Mucosa of rectum (tissue), 2 donors: ENCODE data around the gene STK17A.

Source experiments
- H3K27ac ChIP-seq, 2 donors: one replicate each; pipeline ENCODE4 v1.7.0; 2013; ENCODE audit warnings: inconsistent platforms in 2 of 2, low read depth in 2 of 2, low read length in 2 of 2
- H3K27me3 ChIP-seq, 2 donors: one replicate each; pipeline ENCODE4 v1.7.0; 2013; ENCODE audit warnings: low read length in 2 of 2; ENCODE audit not compliant: control insufficient read depth in 2 of 2, insufficient read depth in 2 of 2
- H3K36me3 ChIP-seq, 2 donors: one replicate each; pipeline ENCODE4 v1.7.0; 2013; ENCODE audit warnings: low read length in 2 of 2; ENCODE audit not compliant: control insufficient read depth in 2 of 2, insufficient read depth in 2 of 2
- H3K4me1 ChIP-seq, 2 donors: one replicate each; pipeline ENCODE4 v1.7.0; 2013; ENCODE audit warnings: low read length in 2 of 2, mild to moderate bottlenecking in 1 of 2; ENCODE audit not compliant: control insufficient read depth in 2 of 2, insufficient read depth in 2 of 2
- H3K4me3 ChIP-seq, 2 donors: one replicate each; pipeline ENCODE4 v1.7.0; 2013; ENCODE audit warnings: low read length in 2 of 2
- H3K9ac ChIP-seq, 2 donors: one replicate each; pipeline ENCODE4 v1.7.0; 2013; ENCODE audit warnings: low read length in 2 of 2, low read depth in 1 of 2, mild to moderate bottlenecking in 1 of 2
- H3K9me3 ChIP-seq, 2 donors: one replicate each; pipeline ENCODE4 v1.7.0; 2013; ENCODE audit warnings: low read length in 2 of 2; ENCODE audit not compliant: control insufficient read depth in 2 of 2
- donor health status: healthy.
- donor health status: Normal muscosa, but diverticular disease.

The STK17A gene

DNA sequence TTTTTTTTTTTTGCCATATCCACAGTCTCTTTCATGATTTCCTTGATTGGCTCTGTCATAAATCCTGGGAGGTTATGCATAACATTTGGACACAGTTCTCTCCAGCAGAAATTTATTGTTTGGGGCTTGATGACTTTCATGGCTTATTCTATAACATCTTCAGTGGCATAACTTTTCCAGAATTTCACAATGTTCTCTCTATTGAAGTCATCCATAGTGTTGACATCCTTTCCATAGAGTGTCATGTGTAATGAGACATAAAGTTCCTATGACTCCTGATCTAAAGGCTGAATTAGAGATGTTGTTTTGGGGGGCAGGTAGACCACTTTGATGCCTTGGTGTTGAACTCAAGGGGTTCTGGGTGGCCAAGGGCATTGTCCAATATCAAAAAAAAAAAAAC lies 36.7 kb upstream of the STK17A start:
- Histone ChIP-seq H3K36me3 (no peaks in the 10 kb centered on the region), H3K9ac (no peak overlapping the region), H3K4me3 (no peak overlapping the region), H3K4me1 (no peaks in the 10 kb centered on the region), H3K9me3 (no peaks in the 10 kb centered on the region), H3K27ac (no peak overlapping the region), H3K27me3 (no peaks in the 10 kb centered on the region)

DNA sequence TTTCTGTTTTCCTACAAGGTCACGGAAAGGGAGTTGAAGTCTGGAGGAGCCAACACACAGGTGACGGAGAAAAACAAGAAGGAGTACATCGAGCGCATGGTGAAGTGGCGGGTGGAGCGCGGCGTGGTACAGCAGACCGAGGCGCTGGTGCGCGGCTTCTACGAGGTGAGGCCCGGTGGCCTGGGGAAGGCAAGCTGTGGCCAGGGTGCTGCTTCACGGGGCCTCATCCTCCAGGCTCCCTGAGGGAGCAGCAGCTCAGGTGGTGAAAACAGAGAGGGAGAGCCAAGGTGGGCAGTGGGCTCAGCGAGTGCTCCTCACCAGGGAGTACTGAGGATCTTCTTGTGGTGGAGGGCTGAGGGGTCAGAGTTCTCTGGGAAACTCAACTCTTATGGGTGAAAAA lies 32.5 kb upstream of the STK17A start:
- no peaks in the 10 kb centered on the region for H3K36me3 ChIP-seq
- no peaks in the 10 kb centered on the region for H3K27me3 ChIP-seq
- H3K4me3 ChIP-seq = no peak overlapping the region
- H3K4me1 ChIP-seq = no peaks in the 10 kb centered on the region
- no peak overlapping the region for H3K9ac ChIP-seq
- H3K27ac ChIP-seq = no peak overlapping the region
- no peaks in the 10 kb centered on the region for H3K9me3 ChIP-seq

DNA sequence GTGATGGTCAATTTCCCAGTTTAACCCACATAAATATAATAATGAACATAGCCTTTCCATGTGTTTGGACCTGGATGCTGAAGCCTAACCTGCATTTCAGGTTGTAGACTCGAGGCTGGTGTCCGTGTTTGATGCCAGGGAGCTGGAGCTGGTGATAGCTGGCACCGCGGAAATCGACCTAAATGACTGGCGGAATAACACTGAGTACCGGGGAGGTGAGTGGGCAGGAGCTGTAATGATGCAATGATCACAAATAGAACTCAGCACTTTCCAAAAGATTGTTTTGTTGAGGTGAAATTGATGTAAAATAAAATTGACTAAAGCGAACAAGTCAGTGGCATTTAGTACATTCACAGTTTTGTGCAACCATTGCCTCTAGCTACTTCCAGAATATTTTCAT lies 30.8 kb upstream of the STK17A start:
- H3K27ac ChIP-seq = no peak overlapping the region
- no peaks in the 10 kb centered on the region for H3K27me3 ChIP-seq
- H3K9ac ChIP-seq = no peak overlapping the region
- no peak overlapping the region for H3K4me3 ChIP-seq
- H3K4me1 ChIP-seq = no peaks in the 10 kb centered on the region
- H3K9me3 ChIP-seq = no peaks in the 10 kb centered on the region
- H3K36me3 ChIP-seq = no peaks in the 10 kb centered on the region

DNA sequence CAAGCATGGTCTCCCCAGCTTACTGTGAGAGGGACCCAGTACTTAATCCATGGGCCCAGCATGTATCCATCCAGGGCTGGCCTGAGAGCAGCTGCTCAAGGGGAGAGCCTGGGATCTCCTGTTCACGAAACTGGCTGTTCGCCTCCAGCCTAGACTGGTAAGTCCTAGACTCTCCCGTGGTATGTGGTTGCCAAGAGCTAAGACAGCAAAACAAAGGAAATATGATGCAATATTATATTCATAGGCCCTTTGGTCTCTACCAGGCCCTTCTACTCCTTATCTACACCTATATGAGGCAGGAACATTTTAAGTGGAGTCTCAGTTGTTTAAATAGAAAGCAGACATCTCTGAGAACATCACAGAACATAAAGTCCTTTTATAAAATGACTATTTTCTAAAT lies 28.9 kb upstream of the STK17A start:
- Histone ChIP-seq H3K9me3 (no peaks in the 10 kb centered on the region), H3K4me1 (no peaks in the 10 kb centered on the region), H3K4me3 (no peak overlapping the region), H3K27ac (no peak overlapping the region), H3K9ac (no peak overlapping the region), H3K36me3 (no peaks in the 10 kb centered on the region), H3K27me3 (no peaks in the 10 kb centered on the region)

DNA sequence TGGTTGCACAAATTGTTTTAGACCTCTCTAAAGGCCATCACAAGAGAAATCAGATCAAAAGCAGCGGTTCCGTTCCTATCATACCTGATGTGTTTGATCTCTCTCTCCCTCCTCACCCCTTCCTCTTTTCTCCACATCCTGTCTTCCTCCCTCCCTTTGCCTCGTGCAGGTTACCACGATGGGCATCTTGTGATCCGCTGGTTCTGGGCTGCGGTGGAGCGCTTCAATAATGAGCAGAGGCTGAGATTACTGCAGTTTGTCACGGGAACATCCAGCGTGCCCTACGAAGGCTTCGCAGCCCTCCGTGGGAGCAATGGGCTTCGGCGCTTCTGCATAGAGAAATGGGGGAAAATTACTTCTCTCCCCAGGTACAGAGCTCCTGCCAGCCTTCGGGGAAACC lies 28.5 kb upstream of the STK17A start:
- Histone ChIP-seq H3K9ac (no peak overlapping the region), H3K4me1 (no peaks in the 10 kb centered on the region), H3K9me3 (no peaks in the 10 kb centered on the region), H3K36me3 (no peaks in the 10 kb centered on the region), H3K27ac (no peak overlapping the region), H3K4me3 (no peak overlapping the region), H3K27me3 (no peaks in the 10 kb centered on the region)

DNA sequence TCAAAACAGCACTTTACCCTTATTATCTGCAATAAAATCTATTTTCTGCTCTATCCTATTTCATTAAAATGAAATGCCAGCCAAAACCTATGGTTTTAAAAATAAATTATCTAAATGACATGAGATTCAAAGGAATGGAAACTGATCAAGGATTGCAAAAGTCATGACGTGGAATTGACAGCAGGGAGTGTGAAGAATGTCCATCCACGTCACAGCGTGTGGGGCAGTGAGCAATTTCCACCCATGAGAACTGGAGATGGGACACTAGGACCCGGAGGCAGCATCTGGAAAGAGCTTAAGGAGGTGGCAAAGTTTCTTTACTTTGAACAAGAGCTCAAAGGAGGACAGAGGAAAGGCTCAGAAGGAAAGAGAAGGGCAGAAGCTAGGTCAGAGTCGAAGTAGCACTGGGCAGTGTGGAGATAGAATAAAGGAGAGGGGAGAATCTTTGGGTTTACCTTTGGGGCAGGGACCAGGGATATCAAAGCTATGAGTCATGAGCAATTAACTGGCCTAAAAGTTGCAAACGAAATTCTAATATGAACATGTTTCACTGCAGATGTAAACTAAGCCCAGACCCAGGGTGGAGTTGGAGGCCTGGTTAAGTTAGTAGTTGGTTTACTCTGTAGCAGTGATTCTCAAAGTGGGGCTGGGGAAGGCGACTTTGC lies 24.9 kb upstream of the STK17A start:
- H3K27ac ChIP-seq = no peak overlapping the region
- H3K4me3 ChIP-seq = no peak overlapping the region
- no peaks in the 10 kb centered on the region for H3K9me3 ChIP-seq
- H3K27me3 ChIP-seq = no peaks in the 10 kb centered on the region
- H3K4me1 ChIP-seq = no peaks in the 10 kb centered on the region
- H3K36me3 ChIP-seq = no peaks in the 10 kb centered on the region
- no peak overlapping the region for H3K9ac ChIP-seq

DNA sequence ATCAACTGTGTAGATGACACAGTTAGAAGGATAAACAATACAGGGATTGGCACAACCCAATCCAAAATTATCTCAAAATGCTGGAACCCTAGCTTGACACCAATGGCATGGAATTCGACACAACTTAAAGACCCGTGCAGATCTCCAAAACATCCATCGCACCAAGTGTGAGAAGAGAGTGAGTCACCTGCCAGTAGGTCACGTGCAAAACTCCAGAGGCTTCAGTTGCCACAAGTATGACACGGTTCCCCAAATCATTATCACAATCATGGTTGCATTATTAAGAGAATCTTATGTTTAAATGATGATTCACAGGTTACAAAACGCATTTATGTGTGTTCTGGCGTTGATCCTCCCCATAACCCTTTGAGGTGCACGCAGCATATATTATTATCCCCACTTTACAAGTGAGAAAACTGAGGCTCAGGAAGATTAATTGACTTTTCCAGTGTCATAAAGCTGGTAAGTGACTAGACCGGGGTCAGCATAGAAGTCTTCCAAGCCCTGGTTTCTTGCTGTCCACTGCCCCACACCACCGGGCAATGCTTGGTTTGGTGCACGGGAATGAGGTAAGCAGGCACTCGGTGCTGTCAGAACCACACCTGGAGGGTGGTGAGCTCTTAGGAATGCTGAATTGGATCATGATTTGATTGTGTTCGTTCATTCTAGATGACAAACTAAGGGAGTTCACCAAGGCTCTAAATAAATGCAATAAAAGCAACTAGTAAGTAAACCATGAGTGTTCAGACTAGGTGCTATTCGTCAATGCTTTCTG lies 23.6 kb upstream of the STK17A start:
- H3K4me3 ChIP-seq = no peak overlapping the region
- H3K9ac ChIP-seq = no peak overlapping the region
- H3K27me3 ChIP-seq = no peaks in the 10 kb centered on the region
- H3K4me1 ChIP-seq = no peaks in the 10 kb centered on the region
- H3K36me3 ChIP-seq = no peaks in the 10 kb centered on the region
- no peaks in the 10 kb centered on the region for H3K9me3 ChIP-seq
- H3K27ac ChIP-seq = no peak overlapping the region

DNA sequence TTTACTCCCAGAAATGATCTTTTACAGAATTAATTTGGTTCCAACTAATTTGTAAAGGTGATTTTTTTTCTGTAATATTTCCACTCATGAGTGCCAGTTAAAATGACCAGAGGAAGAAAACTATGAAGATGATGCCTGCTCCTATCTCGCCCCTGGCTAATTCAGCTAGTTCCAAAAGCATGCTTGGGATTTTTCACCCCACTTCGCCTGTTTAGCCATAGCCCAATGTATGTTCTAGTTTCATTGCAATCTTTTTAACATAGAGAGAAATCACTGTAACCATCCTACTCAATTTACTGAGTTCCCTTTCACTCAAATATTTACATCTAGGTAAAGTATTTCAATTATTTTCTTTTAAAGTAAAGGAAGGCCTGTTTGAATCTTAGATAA lies 23.0 kb upstream of the STK17A start:
- Histone ChIP-seq H3K36me3 (no peaks in the 10 kb centered on the region), H3K4me1 (no peaks in the 10 kb centered on the region), H3K9ac (no peak overlapping the region), H3K27ac (no peak overlapping the region), H3K4me3 (no peak overlapping the region), H3K9me3 (no peaks in the 10 kb centered on the region), H3K27me3 (no peaks in the 10 kb centered on the region)

DNA sequence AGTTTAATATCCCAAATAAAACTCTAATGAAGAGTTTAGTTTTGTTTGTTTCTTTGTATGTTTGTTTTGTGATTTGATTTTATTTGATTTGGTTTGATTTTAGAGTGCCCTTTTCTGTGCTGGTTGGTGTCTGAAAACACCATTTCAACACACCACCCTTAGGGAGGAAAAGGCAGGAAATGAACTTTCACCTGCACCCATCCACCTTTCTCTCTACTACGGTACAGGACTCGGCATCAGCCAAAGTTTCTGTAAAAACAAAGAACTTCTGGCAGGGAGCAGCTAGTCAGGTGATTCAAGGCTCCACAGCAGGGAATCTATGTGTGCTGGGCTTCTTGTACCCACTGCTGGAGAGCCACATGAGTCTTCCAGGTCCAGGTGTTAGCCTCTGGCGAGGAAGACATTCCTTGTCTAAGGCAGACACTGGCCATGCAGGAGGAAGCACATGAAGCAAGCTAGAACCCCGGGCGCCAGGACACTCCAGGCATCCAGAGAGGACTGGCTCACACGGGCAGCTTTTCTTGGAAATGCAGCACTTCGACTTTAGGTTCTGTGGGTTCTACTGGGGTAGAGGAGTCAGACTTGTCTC lies 22.1 kb upstream of the STK17A start:
- Histone ChIP-seq H3K27ac (no peak overlapping the region), H3K27me3 (no peaks in the 10 kb centered on the region), H3K9ac (no peak overlapping the region)

DNA sequence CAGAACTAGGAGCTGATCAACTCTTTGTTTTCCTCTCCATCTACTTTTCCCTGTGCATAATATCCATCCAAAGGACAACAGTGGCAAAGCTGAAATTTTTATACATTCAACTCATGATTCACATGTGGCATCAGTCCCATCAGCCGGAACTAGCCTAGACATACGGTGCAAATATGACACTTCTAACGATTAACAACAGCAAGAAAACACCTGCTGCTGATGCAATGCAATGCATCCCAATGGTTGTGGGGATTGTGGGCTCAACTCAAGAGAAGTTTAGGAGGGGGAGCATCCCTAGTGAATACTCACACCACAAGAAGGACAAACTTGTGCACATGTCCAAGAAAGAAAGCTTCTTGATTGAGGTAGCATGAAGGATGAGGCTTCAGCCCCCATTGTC lies 20.5 kb upstream of the STK17A start:
- no peaks in the 10 kb centered on the region for H3K9me3 ChIP-seq
- H3K36me3 ChIP-seq = no peaks in the 10 kb centered on the region
- no peak overlapping the region for H3K9ac ChIP-seq
- H3K4me1 ChIP-seq = no peaks in the 10 kb centered on the region
- no peak overlapping the region for H3K27ac ChIP-seq
- no peak overlapping the region for H3K4me3 ChIP-seq
- H3K27me3 ChIP-seq = no peaks in the 10 kb centered on the region

More for the DNA sequence above, 22.1 kb upstream of the STK17A start:
- H3K9me3 ChIP-seq = no peaks in the 10 kb centered on the region
- no peaks in the 10 kb centered on the region for H3K4me1 ChIP-seq
- H3K36me3 ChIP-seq = no peaks in the 10 kb centered on the region
- no peak overlapping the region for H3K4me3 ChIP-seq
